HepG2 (cell line): ENCODE measurements around the gene NUDT2. TPM values are rescaled to one million over a fixed set of nuclear protein-coding genes. Genes with fewer than 3 reads are reported as not detected.

Experiments
- CSRNP1 ChIP-seq: sonication (generic); formaldehyde crosslinking; IDR thresholded peaks from 2 replicates; pipeline ENCODE4 v1.8.1; 2023; ENCODE audit warnings: mild to moderate bottlenecking, missing genetic modification reagents
- EHMT2 ChIP-seq: fragments of 200-600 bp; sonication (generic); IDR thresholded peaks from 2 replicates; pipeline ENCODE4 v1.7.0; 2017; ENCODE audit warnings: antibody characterized with exemption, low read depth, low read length, borderline replicate concordance
- HMGXB3 ChIP-seq: sonication (generic); formaldehyde crosslinking; IDR thresholded peaks from 2 replicates; pipeline ENCODE4 v1.4.0; 2020; ENCODE audit warnings: missing genetic modification reagents, borderline replicate concordance
- PBX3 ChIP-seq: sonication (generic); formaldehyde crosslinking; IDR thresholded peaks from 2 replicates; pipeline ENCODE4 v1.8.1; 2023; ENCODE audit warnings: missing genetic modification reagents, inconsistent platforms, borderline replicate concordance
- ZBTB39 ChIP-seq: sonication (generic); formaldehyde crosslinking; IDR thresholded peaks from 2 replicates; pipeline ENCODE4 v1.5.0; 2020; ENCODE audit warnings: missing genetic modification reagents
- ZKSCAN5 ChIP-seq: sonication (generic); formaldehyde crosslinking; IDR thresholded peaks from 2 replicates; pipeline ENCODE4 v1.5.1; 2020; ENCODE audit warnings: mild to moderate bottlenecking, missing genetic modification reagents
- ZNF251 ChIP-seq: sonication (generic); formaldehyde crosslinking; IDR thresholded peaks from 2 replicates; pipeline ENCODE4 v1.9.0; 2021; ENCODE audit warnings: mild to moderate bottlenecking, missing genetic modification reagents
- ZNF30 ChIP-seq: sonication (generic); formaldehyde crosslinking; IDR thresholded peaks from 2 replicates; pipeline ENCODE4 v1.5.0; 2020; ENCODE audit warnings: mild to moderate bottlenecking, missing genetic modification reagents
- polyA plus RNA-seq, 8 experiments: library from polyadenylated mRNA; depleted of rRNA in 3 of 8; stranded (reverse) in 7 of 8; unstranded in 1 of 8; fragments of >200 nt; fragmentation: Illumina TruSeq in 4 of 8; extraction: Trizol in 4 of 8; gene quantifications; 2 replicates each; pipeline versions ENCODE4 v1.2.1 to v1.2.3, GENCODE V29; 2011 to 2016; ENCODE audit warnings: low read depth in 4 of 8, missing spikeins in 1 of 8, mixed read lengths in 1 of 8; ENCODE audit not compliant: insufficient read depth in 1 of 8
- total RNA-seq, 5 experiments: library from RNA; depleted of rRNA; stranded (reverse); fragments of >200 nt; fragmentation: Illumina TruSeq; extraction: Trizol; gene quantifications; 2 replicates each; pipeline ENCODE4 v1.2.3, GENCODE V29; 2016; ENCODE audit warnings: low read depth in 1 of 5
- TF ChIP-seq, protein P1 (sequence below): sonication (generic); formaldehyde crosslinking; IDR thresholded peaks from 2 replicates; pipeline ENCODE4 v1.5.1; 2020; ENCODE audit warnings: missing genetic modification reagents, mild to moderate bottlenecking, borderline replicate concordance
- TF ChIP-seq, protein P2 (sequence below): sonication (generic); formaldehyde crosslinking; IDR thresholded peaks from 2 replicates; pipeline ENCODE4 v1.4.0; 2020; ENCODE audit warnings: mild to moderate bottlenecking, missing genetic modification reagents

Gene NUDT2
- total and polyA plus RNA-seq, 2 of the 13 experiments (the other 11 are each of a cell fraction or from before 2014, with no cell fraction given), result 19.9 to 24.6 TPM

- TF ChIP-seq HMGXB3 (CRISPR knock-in tag), result peak; percentile 44; the same call in 1 of the 2 replicates
- TF ChIP-seq ZKSCAN5, result no peak
- TF ChIP-seq ZNF30, result no peak
- TF ChIP-seq CSRNP1 (CRISPR knock-in tag), result peak; percentile 13; the same call in 1 of the 2 replicates
- TF ChIP-seq ZNF251 (CRISPR knock-in tag), result 0 out of 2 replicates have a peak, but pooled peaks have one; percentile 25
- no peak for TF ChIP-seq PBX3 (CRISPR knock-in tag)
- TF ChIP-seq, protein P1, sequence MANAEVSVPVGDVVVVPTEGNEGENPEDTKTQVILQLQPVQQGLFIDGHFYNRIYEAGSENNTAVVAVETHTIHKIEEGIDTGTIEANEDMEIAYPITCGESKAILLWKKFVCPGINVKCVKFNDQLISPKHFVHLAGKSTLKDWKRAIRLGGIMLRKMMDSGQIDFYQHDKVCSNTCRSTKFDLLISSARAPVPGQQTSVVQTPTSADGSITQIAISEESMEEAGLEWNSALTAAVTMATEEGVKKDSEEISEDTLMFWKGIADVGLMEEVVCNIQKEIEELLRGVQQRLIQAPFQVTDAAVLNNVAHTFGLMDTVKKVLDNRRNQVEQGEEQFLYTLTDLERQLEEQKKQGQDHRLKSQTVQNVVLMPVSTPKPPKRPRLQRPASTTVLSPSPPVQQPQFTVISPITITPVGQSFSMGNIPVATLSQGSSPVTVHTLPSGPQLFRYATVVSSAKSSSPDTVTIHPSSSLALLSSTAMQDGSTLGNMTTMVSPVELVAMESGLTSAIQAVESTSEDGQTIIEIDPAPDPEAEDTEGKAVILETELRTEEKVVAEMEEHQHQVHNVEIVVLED (CRISPR knock-in tag), result peak; percentile 91
- TF ChIP-seq ZBTB39 (CRISPR knock-in tag), result no peak
- peak; percentile 22; the same call in 1 of the 2 replicates for TF ChIP-seq EHMT2
- TF ChIP-seq, protein P2, sequence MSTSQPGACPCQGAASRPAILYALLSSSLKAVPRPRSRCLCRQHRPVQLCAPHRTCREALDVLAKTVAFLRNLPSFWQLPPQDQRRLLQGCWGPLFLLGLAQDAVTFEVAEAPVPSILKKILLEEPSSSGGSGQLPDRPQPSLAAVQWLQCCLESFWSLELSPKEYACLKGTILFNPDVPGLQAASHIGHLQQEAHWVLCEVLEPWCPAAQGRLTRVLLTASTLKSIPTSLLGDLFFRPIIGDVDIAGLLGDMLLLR (CRISPR knock-in tag), result peak; percentile 79
Measured at GRCh38 chr9:34328987-34329832, at the start of gene NUDT2, which contains the start of gene KIF24 (continued).
